HL-60 (cell line): ENCODE results near the gene IFITM1.

Experiments
- DNase-seq, 2 experiments: peaks; one replicate each; pipeline ENCODE4 v3.0.0-alpha.2; 2010 to 2020; ENCODE audit warnings: low read depth in 1 of 2, low spot score in 1 of 2
- H3K27ac ChIP-seq: fragments of 250-450 bp; sonication (Bioruptor Pico); replicated peaks from 2 replicates; pipeline ENCODE4 v1.5.1; 2020; ENCODE audit warnings: mild to moderate bottlenecking, moderate library complexity
- H3K27me3 ChIP-seq: fragments of 250-450 bp; sonication (Bioruptor Pico); 2 replicates; pipeline ENCODE4 v1.5.1; 2021; ENCODE audit warnings: mild to moderate bottlenecking, moderate library complexity; ENCODE audit not compliant: insufficient read depth, poor library complexity, severe bottlenecking
- H3K4me3 ChIP-seq: replicated peaks from 2 replicates; pipeline ENCODE4 v1.5.1; 2011; ENCODE audit warnings: mild to moderate bottlenecking, control low read depth, low read length; ENCODE audit not compliant: insufficient read depth
- GABPA ChIP-seq: IDR thresholded peaks from 2 replicates; pipeline ENCODE4 v1.6.1; 2012; ENCODE audit warnings: low read depth
- POLR2AphosphoS5 ChIP-seq: IDR thresholded peaks from 2 replicates; pipeline ENCODE4 v1.6.1; 2012; ENCODE audit warnings: low read depth
- SPI1 ChIP-seq: IDR thresholded peaks from 2 replicates; pipeline ENCODE4 v1.6.1; 2012; ENCODE audit warnings: low read depth, mild to moderate bottlenecking, borderline replicate concordance
- TF ChIP-seq, protein P1 (sequence below): IDR thresholded peaks from one replicate; pipeline ENCODE4 v1.5.1; 2011; ENCODE audit warnings: low read length, control low read depth, inconsistent platforms; ENCODE audit not compliant: insufficient read depth
- TF ChIP-seq, protein P2 (sequence below): IDR thresholded peaks from 2 replicates; pipeline ENCODE4 v1.6.1; 2012; ENCODE audit warnings: low read depth; ENCODE audit not compliant: insufficient replicate concordance

IFITM1 gene

DNA sequence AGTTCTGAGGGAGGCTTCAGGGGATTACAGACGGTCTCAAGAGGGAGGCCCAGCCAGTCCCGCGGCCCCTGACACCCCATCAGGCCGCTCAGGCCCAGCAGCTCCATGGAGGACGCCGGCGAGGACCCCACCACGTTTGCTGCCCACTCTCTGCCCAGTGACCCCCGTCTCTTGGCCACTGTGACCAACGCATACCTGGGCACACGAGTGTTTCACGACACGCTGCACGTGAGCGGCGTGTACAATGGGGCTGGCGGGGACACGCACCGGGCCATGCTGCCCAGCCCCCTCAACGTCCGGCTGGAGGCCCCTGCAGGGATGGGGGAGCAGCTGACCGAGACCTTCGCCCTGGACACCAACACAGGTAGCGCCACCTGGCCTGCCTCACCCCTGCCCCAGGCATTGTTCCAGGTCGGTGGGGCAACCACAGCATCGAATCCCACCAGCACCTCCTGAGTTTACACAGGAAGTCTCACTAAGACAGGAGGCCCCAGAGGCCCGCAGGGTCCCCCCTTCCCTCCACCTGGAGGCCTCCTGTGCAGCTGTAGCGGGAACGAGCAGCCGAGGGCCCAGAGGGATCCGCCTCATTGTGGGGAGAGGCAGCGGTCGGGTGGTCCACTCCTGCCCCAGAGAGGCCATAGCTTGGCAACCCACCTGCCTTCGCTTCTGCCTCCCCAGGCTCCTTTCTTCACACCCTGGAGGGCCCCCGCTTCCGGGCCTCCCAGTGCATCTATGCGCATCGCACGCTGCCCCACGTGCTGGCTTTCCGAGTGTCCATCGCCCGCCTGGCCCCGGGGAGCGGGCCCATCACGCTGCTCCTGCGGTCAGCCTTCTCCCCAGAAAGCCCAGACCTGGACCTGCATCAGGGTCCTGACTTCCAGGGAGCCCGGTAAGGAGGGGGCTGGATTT lies 23.9 kb upstream of the IFITM1 start:
- no peak overlapping the region for H3K4me3 ChIP-seq
- no peak overlapping the region for H3K27ac ChIP-seq
- peaks cover 8% of the 10 kb centered on the region for H3K27me3 ChIP-seq
- TF ChIP-seq, protein P1, sequence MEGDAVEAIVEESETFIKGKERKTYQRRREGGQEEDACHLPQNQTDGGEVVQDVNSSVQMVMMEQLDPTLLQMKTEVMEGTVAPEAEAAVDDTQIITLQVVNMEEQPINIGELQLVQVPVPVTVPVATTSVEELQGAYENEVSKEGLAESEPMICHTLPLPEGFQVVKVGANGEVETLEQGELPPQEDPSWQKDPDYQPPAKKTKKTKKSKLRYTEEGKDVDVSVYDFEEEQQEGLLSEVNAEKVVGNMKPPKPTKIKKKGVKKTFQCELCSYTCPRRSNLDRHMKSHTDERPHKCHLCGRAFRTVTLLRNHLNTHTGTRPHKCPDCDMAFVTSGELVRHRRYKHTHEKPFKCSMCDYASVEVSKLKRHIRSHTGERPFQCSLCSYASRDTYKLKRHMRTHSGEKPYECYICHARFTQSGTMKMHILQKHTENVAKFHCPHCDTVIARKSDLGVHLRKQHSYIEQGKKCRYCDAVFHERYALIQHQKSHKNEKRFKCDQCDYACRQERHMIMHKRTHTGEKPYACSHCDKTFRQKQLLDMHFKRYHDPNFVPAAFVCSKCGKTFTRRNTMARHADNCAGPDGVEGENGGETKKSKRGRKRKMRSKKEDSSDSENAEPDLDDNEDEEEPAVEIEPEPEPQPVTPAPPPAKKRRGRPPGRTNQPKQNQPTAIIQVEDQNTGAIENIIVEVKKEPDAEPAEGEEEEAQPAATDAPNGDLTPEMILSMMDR = no peak
- TF ChIP-seq, protein P2, sequence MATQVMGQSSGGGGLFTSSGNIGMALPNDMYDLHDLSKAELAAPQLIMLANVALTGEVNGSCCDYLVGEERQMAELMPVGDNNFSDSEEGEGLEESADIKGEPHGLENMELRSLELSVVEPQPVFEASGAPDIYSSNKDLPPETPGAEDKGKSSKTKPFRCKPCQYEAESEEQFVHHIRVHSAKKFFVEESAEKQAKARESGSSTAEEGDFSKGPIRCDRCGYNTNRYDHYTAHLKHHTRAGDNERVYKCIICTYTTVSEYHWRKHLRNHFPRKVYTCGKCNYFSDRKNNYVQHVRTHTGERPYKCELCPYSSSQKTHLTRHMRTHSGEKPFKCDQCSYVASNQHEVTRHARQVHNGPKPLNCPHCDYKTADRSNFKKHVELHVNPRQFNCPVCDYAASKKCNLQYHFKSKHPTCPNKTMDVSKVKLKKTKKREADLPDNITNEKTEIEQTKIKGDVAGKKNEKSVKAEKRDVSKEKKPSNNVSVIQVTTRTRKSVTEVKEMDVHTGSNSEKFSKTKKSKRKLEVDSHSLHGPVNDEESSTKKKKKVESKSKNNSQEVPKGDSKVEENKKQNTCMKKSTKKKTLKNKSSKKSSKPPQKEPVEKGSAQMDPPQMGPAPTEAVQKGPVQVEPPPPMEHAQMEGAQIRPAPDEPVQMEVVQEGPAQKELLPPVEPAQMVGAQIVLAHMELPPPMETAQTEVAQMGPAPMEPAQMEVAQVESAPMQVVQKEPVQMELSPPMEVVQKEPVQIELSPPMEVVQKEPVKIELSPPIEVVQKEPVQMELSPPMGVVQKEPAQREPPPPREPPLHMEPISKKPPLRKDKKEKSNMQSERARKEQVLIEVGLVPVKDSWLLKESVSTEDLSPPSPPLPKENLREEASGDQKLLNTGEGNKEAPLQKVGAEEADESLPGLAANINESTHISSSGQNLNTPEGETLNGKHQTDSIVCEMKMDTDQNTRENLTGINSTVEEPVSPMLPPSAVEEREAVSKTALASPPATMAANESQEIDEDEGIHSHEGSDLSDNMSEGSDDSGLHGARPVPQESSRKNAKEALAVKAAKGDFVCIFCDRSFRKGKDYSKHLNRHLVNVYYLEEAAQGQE = no peak
- no peak for DNase-seq

DNA sequence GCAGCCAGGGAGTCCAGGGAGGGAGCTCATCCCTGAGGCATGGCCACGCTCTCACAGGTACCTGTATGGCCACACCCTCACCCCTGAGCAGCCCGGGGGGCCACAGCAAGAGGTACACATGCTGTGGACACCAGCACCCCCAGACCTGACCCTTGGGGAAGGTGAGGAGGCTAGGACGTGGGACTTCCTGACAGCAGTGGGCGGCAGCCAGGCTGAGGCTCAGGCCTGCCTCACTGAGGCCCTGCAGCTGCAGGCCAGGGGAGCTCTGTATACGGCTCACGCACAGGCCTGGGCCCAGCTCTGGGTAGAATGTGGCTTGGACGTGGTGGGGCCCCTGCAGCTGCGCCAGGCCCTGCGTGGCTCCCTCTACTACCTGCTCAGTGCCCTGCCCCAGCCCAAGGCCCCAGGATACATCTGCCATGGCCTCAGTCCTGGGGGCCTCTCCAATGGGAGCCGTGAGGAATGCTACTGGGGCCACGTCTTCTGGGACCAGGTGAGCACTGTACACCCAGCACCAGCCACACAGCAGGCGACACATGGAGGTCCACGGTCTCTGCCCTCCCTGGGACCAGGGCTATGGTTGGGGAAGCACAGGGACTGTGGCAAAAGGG lies 23.1 kb upstream of the IFITM1 start:
- H3K4me3 ChIP-seq = no peak overlapping the region
- TF ChIP-seq GABPA (no peak), POLR2AphosphoS5 (no peak), SPI1 (no peak)
- TF ChIP-seq, protein P1 = no peak
- TF ChIP-seq, protein P2 = no peak
- H3K27me3 ChIP-seq = peaks cover 8% of the 10 kb centered on the region
- no peak overlapping the region for H3K27ac ChIP-seq
- no peak for DNase-seq

DNA sequence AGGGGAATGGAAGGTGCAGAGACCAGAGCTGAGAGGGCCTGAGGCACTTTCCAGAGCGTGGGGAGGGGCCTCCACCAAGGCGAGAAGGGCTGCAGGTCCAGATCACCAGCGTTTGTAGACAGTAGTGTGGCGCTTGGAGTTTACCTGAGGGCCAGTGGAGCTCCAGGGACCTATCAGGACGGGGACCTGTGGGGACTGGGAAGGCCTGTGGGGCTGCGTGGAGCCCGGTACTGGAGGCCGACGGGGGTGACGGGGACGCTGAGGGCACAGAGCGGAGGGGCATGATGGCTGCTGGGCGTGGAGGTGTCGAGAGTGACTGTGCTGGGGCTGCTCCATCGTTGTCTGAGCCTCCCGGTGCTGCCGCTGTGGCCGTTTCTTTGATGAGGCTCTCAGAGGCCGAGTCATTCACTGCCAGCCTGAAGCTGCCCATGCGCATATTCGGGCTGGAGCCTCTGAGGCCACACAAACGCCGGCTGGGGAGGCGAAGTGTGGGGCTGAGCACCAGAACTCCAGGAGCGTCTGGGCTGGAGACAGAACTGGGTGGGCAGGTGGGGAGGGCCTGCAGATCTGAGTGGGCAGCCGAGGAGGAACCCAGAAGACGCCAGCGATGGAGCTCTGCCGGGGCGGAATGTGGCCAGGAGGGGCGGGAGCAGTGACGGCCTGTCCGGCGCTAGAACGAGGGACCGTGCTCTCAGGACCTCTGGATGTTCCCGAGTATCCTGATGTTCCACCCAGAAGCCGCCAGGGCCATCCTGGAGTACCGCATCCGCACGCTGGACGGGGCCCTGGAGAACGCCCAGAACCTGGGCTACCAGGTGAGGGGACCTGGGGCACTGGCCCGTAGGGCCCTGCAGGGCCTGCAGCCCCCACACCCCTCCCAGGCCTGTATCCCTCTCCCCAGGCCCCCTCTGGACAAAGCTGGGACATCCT lies 22.3 kb upstream of the IFITM1 start:
- H3K4me3 ChIP-seq = no peak overlapping the region
- H3K27ac ChIP-seq = no peak overlapping the region
- no peak for DNase-seq
- TF ChIP-seq GABPA (no peak), POLR2AphosphoS5 (no peak), SPI1 (no peak)
- TF ChIP-seq, protein P2 = no peak
- TF ChIP-seq, protein P1 = no peak
- H3K27me3 ChIP-seq = peaks cover 8% of the 10 kb centered on the region
